GM12891 (cell line): ENCODE data around the gene SUN5.

ENCODE experiments used
- DNase-seq: peaks from one replicate; pipeline ENCODE4 v3.0.0; 2011; ENCODE audit warnings: low spot score; ENCODE audit not compliant: insufficient read length
- FAIRE-seq: peaks from 2 replicates; lab custom pipeline; 2011; peaks lifted over from hg19 to GRCh38; lab: Jason Lieb, UNC
- PAX5 ChIP-seq: IDR thresholded peaks from 2 replicates; pipeline ENCODE4 v1.6.1; 2011; ENCODE audit warnings: low read length, moderate library complexity, mild to moderate bottlenecking; ENCODE audit not compliant: insufficient read depth, severe bottlenecking
- POLR2A ChIP-seq: IDR thresholded peaks from 2 replicates; pipeline ENCODE4 v1.6.1; 2011; ENCODE audit warnings: low read depth, low read length, control low read depth
- POLR2AphosphoS5 ChIP-seq: IDR thresholded peaks from 2 replicates; pipeline ENCODE4 v1.6.1; 2011; ENCODE audit warnings: low read depth, low read length, control low read depth
- POU2F2 ChIP-seq: IDR thresholded peaks from 2 replicates; pipeline ENCODE4 v1.6.1; 2011; ENCODE audit warnings: low read depth, mild to moderate bottlenecking, control low read depth, low read length, moderate library complexity
- SPI1 ChIP-seq: IDR thresholded peaks from 2 replicates; pipeline ENCODE4 v1.6.1; 2011; ENCODE audit warnings: low read depth, low read length, control low read depth
- TAF1 ChIP-seq: IDR thresholded peaks from 2 replicates; pipeline ENCODE4 v1.6.1; 2011; ENCODE audit warnings: low read depth, low read length, control low read depth

Gene SUN5

GRCh38 chr20:33022694-33023438 is 18.6 kb upstream of the SUN5 start:
- no peak for FAIRE-seq
- TF ChIP-seq SPI1 (no peak), TAF1 (no peak), POLR2A (no peak), PAX5 (no peak), POU2F2 (no peak), POLR2AphosphoS5 (no peak)

DNA sequence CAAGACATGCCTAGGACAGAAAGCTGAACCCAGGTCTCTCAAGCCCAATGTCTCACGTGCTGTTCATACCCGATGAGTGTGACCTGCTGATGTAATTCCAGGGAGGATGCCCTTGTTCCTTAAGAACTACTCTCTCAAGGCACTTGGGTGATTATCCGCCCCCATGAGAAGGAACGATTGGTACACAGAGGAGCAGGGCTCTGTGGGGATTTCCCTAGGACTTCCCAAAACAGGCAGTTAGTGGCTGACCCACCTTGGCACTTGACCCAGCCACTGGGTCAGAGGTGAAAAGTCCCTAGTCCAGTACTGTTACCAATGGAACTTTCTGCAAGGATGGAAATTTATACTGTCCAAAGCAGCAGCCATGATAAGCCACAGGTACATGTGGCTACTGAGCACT is 18.1 kb upstream of the SUN5 start:
- no peak for TF ChIP-seq POLR2AphosphoS5
- TF ChIP-seq TAF1, result no peak
- TF ChIP-seq POLR2A, result no peak
- TF ChIP-seq POU2F2, result no peak
- TF ChIP-seq PAX5, result no peak
- DNase-seq (no peak), FAIRE-seq (no peak)

More at GRCh38 chr20:33022694-33023438, 18.6 kb upstream of the SUN5 start:
- DNase-seq, result no peak

GRCh38 chr20:33021879-33022278 is 17.6 kb upstream of the SUN5 start:
- DNase-seq, result no peak
- TF ChIP-seq SPI1, result no peak
- TF ChIP-seq TAF1, result no peak
- TF ChIP-seq POLR2A, result no peak
- TF ChIP-seq POLR2AphosphoS5, result no peak
- TF ChIP-seq PAX5, result no peak
- TF ChIP-seq POU2F2, result no peak
- no peak for FAIRE-seq

GRCh38 chr20:33020278-33021161 is 16.3 kb upstream of the SUN5 start:
- no peak for TF ChIP-seq POLR2A
- no peak for TF ChIP-seq PAX5
- no peak for TF ChIP-seq POU2F2
- no peak for TF ChIP-seq TAF1
- no peak for TF ChIP-seq POLR2AphosphoS5
- DNase-seq (no peak), FAIRE-seq (no peak)

DNA sequence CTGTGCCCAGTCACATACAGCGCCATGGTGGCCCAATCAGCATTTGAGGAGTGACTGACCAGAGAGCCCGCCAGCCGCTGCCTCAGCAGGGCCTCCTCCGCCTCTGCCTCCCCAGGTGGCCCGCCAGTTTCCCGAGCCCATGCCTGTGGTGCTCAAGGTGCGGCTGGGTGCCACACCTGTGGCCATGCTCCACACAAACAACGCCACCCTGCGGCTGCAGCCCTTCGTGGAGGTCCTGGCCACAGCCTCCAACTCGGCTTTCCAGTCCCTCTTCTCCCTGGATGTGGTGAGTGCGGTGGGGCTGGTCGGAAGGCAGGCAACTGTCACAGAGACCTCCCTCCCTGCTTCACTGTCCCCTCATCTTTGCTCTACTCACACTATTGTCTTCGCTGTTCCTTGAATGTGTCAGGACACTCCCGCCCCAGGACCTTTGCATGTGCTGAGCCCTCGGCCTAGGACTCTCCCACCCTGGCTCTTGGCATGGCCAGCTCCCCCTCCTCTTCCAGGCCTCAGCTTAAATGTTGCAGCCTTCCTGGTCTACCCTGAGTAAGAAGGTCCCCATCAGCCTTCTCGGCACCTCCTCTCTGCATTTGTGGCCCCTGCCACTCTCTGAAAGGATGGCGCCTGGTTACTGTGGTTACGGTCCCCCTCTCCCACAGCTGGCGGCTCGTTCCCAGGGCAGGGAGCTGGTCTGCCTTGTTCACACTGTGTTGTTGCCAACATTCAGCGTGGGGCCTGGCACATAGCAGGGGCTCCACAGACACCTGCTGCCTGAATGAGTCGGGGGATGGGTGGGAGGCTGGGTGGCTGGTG is 15.4 kb upstream of the SUN5 start:
- FAIRE-seq (no peak), DNase-seq (no peak)
- TF ChIP-seq SPI1 (no peak), POU2F2 (no peak), PAX5 (no peak), POLR2AphosphoS5 (no peak), TAF1 (no peak)

DNA sequence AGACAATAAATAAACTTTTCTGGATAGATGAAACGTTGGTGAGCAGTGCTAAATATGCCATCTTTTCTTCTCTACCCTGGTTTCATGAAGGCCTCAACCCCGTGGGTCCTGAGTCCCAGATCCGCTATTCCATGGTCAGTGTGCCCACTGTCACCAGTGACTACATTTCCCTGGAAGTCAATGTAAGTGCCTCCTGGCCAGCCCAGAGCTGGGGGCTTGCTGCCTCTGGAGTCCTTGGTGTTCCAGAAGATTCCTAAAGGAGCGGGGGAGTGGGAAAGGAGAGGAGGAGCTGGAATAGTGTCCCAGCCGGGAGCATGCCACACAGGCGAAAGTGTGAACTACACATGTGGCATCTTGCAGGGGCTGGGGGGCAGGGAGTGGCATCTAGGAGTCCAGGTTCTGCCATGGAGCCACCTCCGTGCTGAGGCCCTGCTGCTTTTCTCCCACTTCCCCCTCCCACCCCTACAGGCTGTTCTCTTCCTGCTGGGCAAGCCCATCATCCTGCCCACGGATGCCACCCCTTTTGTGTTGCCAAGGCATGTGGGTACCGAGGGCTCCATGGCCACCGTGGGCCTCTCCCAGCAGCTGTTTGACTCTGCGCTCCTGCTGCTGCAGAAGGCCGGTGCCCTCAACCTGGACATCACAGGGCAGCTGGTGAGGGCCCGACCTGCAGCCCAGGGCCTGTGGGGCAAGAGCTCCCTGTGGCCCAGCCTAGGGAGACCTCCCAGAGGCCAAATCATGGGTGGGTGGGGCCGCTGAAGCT is 14.1 kb upstream of the SUN5 start:
- FAIRE-seq, result no peak
- TF ChIP-seq POU2F2 (no peak), POLR2A (no peak), TAF1 (no peak), PAX5 (no peak), POLR2AphosphoS5 (no peak), SPI1 (no peak)
- DNase-seq, result no peak

DNA sequence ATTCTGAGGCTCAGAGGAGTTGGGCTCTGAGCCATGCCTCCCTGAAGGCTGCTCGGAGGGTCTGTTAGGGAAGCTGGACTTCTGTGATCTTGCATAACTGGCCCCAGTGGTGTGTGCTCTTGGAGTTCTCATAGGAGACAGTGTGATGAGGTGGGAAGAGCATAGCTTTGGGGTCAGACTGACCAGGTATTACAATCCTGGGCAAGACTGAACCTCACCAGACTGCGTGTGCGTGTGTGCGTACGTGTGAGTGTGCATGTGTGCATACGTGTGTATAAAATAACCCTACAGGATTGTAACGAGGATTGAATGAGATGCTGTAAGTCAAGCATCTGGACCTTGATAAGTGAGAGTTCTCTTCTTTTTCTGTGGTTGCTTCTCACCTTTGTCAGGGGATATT is 13.3 kb upstream of the SUN5 start:
- no peak for DNase-seq
- TF ChIP-seq POLR2AphosphoS5 (no peak), POLR2A (no peak), POU2F2 (no peak), TAF1 (no peak), PAX5 (no peak), SPI1 (no peak)
- FAIRE-seq, result no peak

DNA sequence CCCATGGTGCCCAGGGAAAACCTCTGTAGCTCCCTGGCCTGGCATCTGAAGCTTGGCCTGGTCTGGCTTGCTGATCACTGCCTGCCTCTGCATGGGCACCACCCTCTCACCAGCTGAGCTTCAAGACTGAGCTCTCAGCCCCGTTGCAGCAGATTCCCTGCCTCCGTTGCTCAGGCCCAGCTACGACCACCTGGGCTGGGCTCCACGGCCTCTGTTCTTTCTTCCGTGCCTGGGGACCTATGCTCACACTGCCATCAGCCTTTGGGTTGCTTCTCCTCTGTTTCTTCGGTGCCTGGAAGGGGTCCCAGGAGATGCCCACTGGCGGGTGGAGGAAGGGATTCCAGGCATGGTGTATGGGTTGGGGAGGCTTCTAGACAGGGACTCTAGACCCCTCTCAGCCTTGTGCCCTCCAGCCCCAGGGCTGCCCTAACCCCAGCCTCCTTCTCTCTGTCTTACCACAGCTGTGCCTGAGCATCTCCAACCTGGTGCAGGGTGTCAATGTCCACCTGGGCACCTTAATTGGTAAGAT is 12.4 kb upstream of the SUN5 start:
- FAIRE-seq (no peak), DNase-seq (no peak)

More for the DNA sequence above, 12.4 kb upstream of the SUN5 start:
- TF ChIP-seq POU2F2 (no peak), SPI1 (no peak), TAF1 (no peak), PAX5 (no peak), POLR2A (no peak), POLR2AphosphoS5 (no peak)
